HL-60 (cell line): Measurements from ENCODE around the gene UIMC1.

ENCODE experiments used
- POLR2AphosphoS5 ChIP-seq: IDR thresholded peaks from 2 replicates; pipeline ENCODE4 v1.6.1; 2012; ENCODE audit warnings: low read depth
- REST ChIP-seq: IDR thresholded peaks from 2 replicates; pipeline ENCODE4 v1.6.1; 2012; ENCODE audit warnings: low read depth; ENCODE audit not compliant: insufficient replicate concordance
- TF ChIP-seq, protein P1 (sequence below): IDR thresholded peaks from one replicate; pipeline ENCODE4 v1.5.1; 2011; ENCODE audit warnings: low read length, control low read depth, inconsistent platforms; ENCODE audit not compliant: insufficient read depth

DNA sequence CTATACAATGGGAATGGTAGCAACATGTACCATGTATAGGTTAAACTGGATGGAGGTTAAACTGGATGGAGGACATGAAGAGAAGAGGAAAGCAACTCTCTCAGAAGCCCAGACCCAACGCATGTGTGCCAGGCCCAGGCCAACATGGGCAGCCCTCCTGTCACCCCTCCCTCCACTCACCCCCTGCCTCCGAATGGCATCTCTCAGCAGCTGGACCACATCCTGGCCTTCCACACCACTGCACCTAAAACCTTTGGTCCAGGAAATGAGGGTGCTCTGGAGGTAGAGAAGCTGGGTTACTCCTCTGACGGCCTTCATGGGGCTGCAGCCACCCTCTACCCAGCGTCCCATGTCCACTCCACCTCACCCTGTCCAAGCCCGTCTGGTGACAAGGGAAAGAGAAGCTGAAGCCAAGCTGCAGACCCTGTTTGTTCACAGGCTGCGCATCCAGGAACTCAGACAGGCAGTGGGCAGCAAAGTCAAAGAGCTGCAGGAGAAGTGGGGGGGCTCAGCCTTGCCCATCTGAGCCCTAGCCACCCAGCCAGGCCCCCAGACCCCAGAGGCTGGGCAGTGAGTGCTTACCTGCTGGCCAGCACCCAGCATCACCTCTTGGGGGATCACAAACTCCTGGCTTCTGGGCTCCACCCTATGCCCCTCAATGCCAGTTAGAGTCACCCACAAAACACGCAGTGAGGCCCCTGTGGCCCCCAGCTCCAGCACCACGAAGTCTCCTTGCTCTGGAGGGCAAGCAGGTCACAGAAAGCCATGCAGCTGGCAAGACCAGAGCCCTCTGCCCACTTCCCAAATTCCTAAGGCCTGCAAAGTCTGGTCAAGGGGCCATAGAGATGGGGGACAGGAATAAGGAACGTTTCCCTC lies 115.9 kb downstream of the UIMC1 start:
- TF ChIP-seq, protein P1, sequence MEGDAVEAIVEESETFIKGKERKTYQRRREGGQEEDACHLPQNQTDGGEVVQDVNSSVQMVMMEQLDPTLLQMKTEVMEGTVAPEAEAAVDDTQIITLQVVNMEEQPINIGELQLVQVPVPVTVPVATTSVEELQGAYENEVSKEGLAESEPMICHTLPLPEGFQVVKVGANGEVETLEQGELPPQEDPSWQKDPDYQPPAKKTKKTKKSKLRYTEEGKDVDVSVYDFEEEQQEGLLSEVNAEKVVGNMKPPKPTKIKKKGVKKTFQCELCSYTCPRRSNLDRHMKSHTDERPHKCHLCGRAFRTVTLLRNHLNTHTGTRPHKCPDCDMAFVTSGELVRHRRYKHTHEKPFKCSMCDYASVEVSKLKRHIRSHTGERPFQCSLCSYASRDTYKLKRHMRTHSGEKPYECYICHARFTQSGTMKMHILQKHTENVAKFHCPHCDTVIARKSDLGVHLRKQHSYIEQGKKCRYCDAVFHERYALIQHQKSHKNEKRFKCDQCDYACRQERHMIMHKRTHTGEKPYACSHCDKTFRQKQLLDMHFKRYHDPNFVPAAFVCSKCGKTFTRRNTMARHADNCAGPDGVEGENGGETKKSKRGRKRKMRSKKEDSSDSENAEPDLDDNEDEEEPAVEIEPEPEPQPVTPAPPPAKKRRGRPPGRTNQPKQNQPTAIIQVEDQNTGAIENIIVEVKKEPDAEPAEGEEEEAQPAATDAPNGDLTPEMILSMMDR: no peak
- TF ChIP-seq REST: no peak
- no peak for TF ChIP-seq POLR2AphosphoS5
